GM19351 (cell line): ENCODE data around the gene CSHL1.

ENCODE experiments used
- ATAC-seq: cut with Tn5 transposase; IDR thresholded peaks from one replicate; pipeline ENCODE4 v1.9.1; 2021; ENCODE audit warnings: mild to moderate bottlenecking, moderate library complexity; ENCODE audit not compliant: unreplicated experiment

Gene CSHL1

GRCh38 chr17:63911041-63911635, at the start of gene CSHL1:
Gene CSHL1, minus strand, starts transcription at chr17:63911258. Its CDS starts 62 bp downstream, at chr17:63911196.
- no peak for ATAC-seq

DNA sequence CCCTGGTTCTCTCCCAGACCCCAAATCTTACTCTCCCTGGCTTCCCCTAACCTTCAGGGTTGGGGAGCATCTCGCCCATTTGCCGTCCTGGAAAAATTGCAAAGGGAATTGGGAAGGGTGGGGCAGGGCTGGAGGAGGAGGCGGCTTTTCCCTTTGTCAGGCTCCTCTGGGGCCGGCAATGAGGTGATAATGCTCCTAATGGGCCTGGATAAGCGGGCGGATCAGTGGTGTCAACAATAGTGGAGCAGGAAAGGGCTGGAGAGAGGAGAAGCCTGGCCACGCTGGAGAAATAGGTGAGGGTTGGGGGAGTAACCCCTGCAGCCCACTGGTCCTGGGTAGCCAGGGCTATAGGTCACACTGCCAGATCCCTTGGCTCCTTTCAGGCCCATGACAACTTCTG, 49.4 kb upstream of the CSHL1 start:
- no peak for ATAC-seq

DNA sequence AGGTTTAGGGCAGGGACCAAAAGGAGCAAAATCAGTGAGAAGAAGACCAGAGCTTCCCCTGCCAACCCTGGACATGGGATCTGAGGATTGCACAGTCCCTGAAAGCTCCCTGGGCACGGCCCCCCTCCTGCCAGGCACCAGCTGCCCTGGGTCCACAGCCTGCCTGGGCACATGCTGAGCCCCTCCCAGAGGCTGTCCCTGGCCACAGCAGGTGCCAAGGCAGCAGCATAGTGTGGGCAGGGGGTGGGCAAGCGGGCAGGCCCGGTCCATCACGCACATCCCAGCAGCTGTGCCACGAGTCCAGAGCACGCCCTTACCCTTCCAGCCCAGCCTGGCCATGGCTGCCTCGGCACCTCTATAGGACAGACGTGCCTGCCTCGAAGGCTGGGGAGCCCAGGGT, 48.9 kb upstream of the CSHL1 start:
- no peak for ATAC-seq

- no peak for ATAC-seq
These were observed 45.4 kb upstream of the CSHL1 start for GRCh38 chr17:63956296-63956920.

DNA sequence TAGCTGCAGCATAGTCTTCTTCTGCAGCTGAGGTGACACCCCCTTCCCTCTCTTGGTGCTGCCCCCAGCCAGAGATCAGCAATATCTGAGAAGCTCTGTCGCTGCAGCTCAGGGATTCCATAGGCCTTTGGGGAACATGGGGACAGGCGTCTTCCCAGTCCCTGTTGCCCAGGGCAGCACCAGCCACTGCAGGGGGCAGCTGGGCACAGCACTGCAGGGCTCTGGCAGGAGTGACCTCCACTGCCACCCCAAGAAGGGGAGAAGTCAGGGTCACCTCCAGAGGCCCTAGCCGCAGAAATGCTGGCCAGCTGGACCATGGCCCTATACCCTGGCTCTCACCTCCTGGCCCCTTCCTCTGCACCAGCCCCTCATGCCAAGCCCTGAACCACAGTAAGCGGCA, 44.7 kb upstream of the CSHL1 start:
- ATAC-seq = no peak

DNA sequence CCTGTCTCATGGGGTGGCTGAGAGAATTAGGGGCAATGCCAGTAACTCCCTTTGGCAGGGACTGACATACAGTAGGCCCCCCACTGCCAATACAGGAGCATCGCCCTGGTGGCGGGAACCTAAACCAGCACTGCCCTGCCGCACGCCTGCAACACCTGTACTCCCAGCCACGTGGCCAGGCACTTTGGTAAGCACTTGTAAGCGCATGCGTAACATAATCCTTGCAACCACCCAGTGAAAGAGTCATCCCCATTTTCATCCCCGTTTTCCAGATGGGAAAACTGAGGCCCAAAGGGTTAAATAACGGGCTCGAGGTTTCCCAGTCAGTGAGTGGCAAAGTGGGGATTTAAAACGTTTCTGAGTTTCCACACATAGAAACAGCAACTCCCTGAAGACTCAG, 44.2 kb upstream of the CSHL1 start:
- no peak for ATAC-seq

DNA sequence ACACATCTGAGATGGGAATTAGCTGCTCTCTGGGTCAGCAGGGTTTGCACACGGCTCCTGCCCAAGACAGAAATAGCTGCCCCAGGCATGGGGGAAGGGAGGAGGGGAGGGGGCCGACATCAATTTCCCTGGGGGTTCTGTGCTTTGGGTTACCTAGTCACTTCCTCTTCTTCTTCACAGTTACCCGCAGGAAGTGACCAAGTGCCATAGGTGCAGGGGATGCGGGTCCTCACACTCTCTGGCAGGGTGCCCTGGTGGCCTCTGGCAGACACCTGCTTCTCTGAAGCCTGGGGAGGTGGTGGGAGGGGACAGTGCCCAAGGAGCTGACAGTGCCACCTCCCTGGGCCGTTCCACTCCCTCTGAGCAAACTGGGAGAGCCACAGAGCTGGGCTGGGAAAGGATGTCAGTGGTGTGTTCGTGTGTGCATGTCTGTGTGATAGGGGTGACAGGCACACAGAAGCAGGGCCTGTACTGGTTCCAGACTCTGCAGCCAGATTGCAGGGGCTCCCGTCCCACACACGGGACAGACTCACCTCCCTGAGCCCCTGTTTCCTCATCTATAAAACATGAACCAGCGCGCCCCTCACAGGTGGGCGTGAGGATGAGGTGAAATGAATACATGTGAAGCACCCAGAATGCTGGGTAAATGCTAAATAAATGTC, 43.5 kb upstream of the CSHL1 start:
- ATAC-seq = no peak

GRCh38 chr17:63950940-63951907, 40.2 kb upstream of the CSHL1 start:
- no peak for ATAC-seq

GRCh38 chr17:63949576-63950250, 38.7 kb upstream of the CSHL1 start:
- ATAC-seq = no peak

- no peak for ATAC-seq
These were observed 37.5 kb upstream of the CSHL1 start for GRCh38 chr17:63948521-63948920.

DNA sequence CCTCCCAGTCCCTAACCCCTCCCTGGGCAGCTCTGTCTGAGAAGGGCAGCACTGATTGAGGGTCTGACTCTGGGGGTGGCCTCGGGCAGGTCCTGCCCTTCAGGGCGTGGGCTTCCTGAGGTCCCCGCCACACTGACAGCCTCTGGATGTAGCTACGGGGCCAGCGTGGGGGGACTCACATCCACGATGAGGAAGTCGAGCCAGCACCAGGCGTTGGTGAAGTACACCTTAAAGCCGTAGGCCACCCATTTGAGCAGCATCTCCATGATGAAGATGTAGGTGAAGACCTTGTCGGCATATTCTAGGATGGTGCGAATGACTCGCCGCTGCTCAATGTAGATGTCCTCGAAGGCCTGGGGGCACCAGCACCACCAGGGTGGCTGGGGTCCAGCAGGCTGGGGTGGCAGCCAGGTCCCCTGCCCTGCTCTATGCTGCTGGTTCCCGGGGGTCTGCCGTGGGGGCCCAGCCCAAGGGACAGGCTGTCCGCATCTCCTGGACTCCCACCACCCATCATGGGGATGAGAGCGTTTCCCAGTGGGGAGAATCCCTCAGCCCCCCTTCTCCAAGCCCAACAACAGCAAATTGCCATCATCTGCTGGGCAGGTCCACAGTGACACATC, 36.8 kb upstream of the CSHL1 start:
- no peak for ATAC-seq

GRCh38 chr17:63946440-63947363, 35.6 kb upstream of the CSHL1 start:
- peak; percentile 83 for ATAC-seq

DNA sequence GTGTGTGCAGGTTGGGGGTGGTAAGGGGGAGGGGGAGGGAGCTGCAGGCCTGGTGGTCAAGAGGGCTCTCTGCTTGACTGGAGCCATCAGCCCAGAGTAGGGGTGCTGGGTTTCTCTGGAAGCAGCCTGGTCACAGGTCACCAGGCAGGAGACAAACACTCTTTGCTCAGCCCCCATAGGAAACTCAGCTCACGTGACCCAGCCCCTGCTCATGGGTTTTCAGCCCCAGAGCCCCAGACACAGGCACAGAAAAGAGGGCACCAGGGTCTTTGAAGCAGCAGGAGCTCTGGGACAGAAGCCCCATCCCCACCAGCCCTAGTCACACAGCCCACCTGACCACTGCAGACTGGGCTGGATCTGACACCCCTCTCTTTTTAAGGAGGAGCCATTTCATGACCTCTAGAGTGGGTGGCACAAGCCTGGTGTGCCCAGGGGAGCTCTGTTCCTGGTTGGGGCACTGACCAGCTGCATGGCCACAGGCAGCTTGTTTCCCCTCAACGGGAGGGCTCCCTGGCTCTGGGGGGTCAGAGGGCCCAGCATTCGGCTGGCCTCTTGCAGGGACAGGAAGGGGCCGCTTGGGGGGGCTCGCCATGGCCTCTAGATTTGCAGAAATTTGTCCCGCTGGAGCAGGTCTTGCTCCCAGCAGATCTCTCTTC, 34.9 kb upstream of the CSHL1 start:
- peak; percentile 45 for ATAC-seq

DNA sequence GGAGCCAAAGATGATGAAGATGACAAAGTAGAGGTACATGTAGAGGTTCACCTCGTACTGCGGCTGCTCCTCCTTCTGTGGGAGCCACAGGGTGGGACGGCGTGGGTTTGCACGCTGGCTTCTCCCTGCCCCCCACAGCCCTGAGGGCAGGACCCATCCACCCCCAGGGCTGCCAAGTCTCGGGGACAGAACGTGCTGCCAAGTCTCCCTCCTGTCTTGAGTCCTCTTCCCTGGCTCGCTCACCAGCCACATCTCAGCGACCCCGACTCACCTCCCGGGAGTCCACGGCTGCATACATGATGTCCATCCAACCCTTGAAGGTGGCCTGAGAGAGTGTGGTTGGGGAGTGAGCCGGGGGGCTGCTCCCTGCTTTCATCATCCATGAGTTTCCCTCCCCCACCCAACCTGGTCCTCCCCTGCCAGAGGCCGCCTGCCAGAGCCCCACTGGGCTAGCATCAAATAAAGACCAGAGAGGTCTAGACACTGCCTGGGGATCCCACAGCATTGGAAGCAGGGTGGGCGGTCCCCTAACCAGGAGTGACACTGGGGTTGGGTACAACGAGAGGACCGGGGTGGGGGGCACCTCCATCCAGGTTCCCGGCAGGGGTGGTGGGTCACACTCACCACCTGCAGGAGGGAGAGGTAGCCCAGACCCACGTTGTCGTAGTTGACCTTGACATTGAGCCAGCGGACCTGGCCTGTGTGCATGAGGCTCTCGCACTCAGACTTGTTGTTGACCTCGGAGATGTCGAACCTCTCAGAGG, 33.9 kb upstream of the CSHL1 start:
- ATAC-seq = no peak

GRCh38 chr17:63943745-63944144, 32.7 kb upstream of the CSHL1 start:
- ATAC-seq = no peak

DNA sequence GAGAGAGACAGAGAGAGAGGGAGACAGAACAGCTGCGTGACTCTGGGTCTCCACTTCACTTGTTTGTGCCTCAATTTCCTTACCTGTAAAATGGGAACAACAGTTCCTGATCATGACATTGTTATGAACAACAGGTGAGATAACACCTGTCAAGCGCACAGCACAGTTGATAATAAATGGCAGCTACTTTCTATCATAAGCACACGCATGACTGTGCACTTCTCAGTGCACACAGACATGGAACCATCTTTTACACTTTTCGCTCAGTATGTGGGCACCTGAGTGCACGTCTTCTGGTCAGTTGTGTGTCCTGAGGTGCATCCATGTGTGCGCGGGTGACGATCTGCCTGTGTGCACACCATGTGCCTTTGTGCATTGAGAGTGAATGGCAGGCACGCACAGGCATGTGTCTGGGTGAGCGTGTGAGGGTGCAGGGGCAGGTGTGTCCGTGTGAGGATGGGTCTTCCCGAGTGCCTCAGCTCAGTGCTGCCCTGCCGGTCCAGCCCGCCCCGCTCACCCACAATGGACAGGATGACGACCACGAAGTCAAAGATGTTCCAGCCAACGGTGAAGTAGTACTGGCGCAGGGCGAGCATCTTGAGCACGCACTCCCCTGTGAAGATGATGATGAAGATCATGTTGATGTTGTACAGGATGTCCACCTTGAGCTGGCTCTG, 31.4 kb upstream of the CSHL1 start:
- ATAC-seq = no peak

- ATAC-seq = no peak
These were observed 30.7 kb upstream of the CSHL1 start for GRCh38 chr17:63941751-63942150.
